HepG2 (cell line): Measurements from ENCODE around the gene SSBP4. TPM values are rescaled to one million over a fixed set of nuclear protein-coding genes. Genes with fewer than 3 reads are reported as not detected.

Experiments
- KDM1A ChIP-seq: IDR thresholded peaks from 2 replicates; pipeline ENCODE4 v1.6.1; 2016; ENCODE audit warnings: missing compliant biosample characterization
- MAFK ChIP-seq, 2 experiments: IDR thresholded peaks in 1 of 2; conservative IDR thresholded peaks in 1 of 2; 2 replicates each; pipeline ENCODE4 v1.6.1; 2011; ENCODE audit warnings: improper control_type of control experiment in 2 of 2, low read length in 2 of 2
- NCOA5 ChIP-seq: sonication (generic); formaldehyde crosslinking; IDR thresholded peaks from 2 replicates; pipeline ENCODE4 v1.4.0; 2020; ENCODE audit warnings: missing genetic modification reagents
- PHF5A ChIP-seq: IDR thresholded peaks from one replicate; pipeline ENCODE4 v1.6.1; 2018; ENCODE audit warnings: low read depth, missing genetic modification reagents; ENCODE audit not compliant: unreplicated experiment
- RBM22 ChIP-seq: fragments of 200-400 bp; formaldehyde crosslinking; optimal IDR thresholded peaks from 2 replicates; pipeline ENCODE3; 2017; ENCODE audit warnings: mild to moderate bottlenecking, low read length, moderate library complexity
- SMC3 ChIP-seq: IDR thresholded peaks from 2 replicates; pipeline ENCODE4 v1.6.1; 2011; ENCODE audit warnings: low read length, improper control_type of control experiment
- SNAI1 ChIP-seq: sonication (generic); formaldehyde crosslinking; IDR thresholded peaks from 2 replicates; pipeline ENCODE4 v1.5.0; 2020; ENCODE audit warnings: mild to moderate bottlenecking, missing genetic modification reagents, borderline replicate concordance
- THAP11 ChIP-seq: IDR thresholded peaks from 2 replicates; pipeline ENCODE4 v1.6.1; 2016; ENCODE audit warnings: missing biosample characterization, missing genetic modification reagents
- TSC22D2 ChIP-seq: sonication (generic); formaldehyde crosslinking; IDR thresholded peaks from 2 replicates; pipeline ENCODE4 v1.5.1; 2020; ENCODE audit warnings: missing genetic modification reagents, mild to moderate bottlenecking, borderline replicate concordance
- ZFX ChIP-seq: sonication (generic); formaldehyde crosslinking; IDR thresholded peaks from 2 replicates; pipeline ENCODE4 v1.4.0; 2020; ENCODE audit warnings: mild to moderate bottlenecking, low read depth, missing genetic modification reagents, moderate library complexity
- ZNF230 ChIP-seq: sonication (generic); formaldehyde crosslinking; IDR thresholded peaks from 2 replicates; pipeline ENCODE4 v1.4.0; 2020; ENCODE audit warnings: mild to moderate bottlenecking, missing genetic modification reagents
- ZNF569 ChIP-seq: sonication (generic); formaldehyde crosslinking; IDR thresholded peaks from 2 replicates; pipeline ENCODE4 v1.5.0; 2020; ENCODE audit warnings: mild to moderate bottlenecking, missing genetic modification reagents, moderate library complexity, borderline replicate concordance
- polyA plus RNA-seq, 8 experiments: library from polyadenylated mRNA; depleted of rRNA in 3 of 8; stranded (reverse) in 7 of 8; unstranded in 1 of 8; fragments of >200 nt; fragmentation: Illumina TruSeq in 4 of 8; extraction: Trizol in 4 of 8; gene quantifications; 2 replicates each; pipeline versions ENCODE4 v1.2.1 to v1.2.3, GENCODE V29; 2011 to 2016; ENCODE audit warnings: low read depth in 4 of 8, missing spikeins in 1 of 8, mixed read lengths in 1 of 8; ENCODE audit not compliant: insufficient read depth in 1 of 8
- total RNA-seq, 5 experiments: library from RNA; depleted of rRNA; stranded (reverse); fragments of >200 nt; fragmentation: Illumina TruSeq; extraction: Trizol; gene quantifications; 2 replicates each; pipeline ENCODE4 v1.2.3, GENCODE V29; 2016; ENCODE audit warnings: low read depth in 1 of 5
- TF ChIP-seq, protein P1 (sequence below): sonication (generic); formaldehyde crosslinking; IDR thresholded peaks from 2 replicates; pipeline ENCODE4 v1.5.0; 2020; ENCODE audit warnings: mild to moderate bottlenecking, missing genetic modification reagents, borderline replicate concordance
- TF ChIP-seq, protein P2 (sequence below): sonication (generic); formaldehyde crosslinking; IDR thresholded peaks from 2 replicates; pipeline ENCODE4 v1.4.0; 2020; ENCODE audit warnings: missing genetic modification reagents, borderline replicate concordance
- TF ChIP-seq, protein P3 (sequence below): sonication (generic); formaldehyde crosslinking; IDR thresholded peaks from 2 replicates; pipeline ENCODE4 v1.9.0; 2021; ENCODE audit warnings: missing genetic modification reagents, borderline replicate concordance

SSBP4 gene
- total and polyA plus RNA-seq, 2 of the 13 experiments (the other 11 are each of a cell fraction or from before 2014, with no cell fraction given): 20.8 to 39.5 TPM

DNA sequence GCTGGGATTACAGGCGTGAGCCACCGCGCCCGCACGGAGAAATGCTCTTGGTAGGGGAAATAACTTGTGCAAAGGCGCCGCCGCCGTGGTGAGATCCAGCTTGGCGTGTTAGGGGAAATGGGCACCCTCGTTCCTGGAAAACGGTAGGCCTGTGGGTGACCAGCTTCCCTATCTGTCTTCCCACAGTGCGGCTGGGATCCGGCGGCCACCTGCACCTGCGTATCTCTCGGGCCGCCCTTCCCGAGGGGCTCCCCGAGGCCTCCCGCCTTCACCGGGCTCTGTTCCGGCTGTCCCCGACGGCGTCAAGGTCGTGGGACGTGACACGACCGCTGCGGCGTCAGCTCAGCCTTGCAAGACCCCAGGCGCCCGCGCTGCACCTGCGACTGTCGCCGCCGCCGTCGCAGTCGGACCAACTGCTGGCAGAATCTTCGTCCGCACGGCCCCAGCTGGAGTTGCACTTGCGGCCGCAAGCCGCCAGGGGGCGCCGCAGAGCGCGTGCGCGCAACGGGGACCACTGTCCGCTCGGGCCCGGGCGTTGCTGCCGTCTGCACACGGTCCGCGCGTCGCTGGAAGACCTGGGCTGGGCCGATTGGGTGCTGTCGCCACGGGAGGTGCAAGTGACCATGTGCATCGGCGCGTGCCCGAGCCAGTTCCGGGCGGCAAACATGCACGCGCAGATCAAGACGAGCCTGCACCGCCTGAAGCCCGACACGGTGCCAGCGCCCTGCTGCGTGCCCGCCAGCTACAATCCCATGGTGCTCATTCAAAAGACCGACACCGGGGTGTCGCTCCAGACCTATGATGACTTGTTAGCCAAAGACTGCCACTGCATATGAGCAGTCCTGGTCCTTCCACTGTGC is 30.9 kb upstream of the SSBP4 start (continued):
- TF ChIP-seq MAFK (conservative IDR thresholded peaks at IDR 0.05 in 1 of 2, IDR thresholded peaks at IDR 0.05 in 1 of 2; ENCODE audit: low read length in 2 of 2): no peak
- peak; percentile 61 for TF ChIP-seq ZFX (CRISPR knock-in tag)
- TF ChIP-seq RBM22: no peak
- TF ChIP-seq SNAI1 (CRISPR knock-in tag): peak; percentile 84; the same call in 1 of the 2 replicates
- TF ChIP-seq KDM1A (CRISPR knock-in tag): no peak
- TF ChIP-seq THAP11: peak; percentile 68
- TF ChIP-seq ZNF569: no peak
- TF ChIP-seq, protein P1, sequence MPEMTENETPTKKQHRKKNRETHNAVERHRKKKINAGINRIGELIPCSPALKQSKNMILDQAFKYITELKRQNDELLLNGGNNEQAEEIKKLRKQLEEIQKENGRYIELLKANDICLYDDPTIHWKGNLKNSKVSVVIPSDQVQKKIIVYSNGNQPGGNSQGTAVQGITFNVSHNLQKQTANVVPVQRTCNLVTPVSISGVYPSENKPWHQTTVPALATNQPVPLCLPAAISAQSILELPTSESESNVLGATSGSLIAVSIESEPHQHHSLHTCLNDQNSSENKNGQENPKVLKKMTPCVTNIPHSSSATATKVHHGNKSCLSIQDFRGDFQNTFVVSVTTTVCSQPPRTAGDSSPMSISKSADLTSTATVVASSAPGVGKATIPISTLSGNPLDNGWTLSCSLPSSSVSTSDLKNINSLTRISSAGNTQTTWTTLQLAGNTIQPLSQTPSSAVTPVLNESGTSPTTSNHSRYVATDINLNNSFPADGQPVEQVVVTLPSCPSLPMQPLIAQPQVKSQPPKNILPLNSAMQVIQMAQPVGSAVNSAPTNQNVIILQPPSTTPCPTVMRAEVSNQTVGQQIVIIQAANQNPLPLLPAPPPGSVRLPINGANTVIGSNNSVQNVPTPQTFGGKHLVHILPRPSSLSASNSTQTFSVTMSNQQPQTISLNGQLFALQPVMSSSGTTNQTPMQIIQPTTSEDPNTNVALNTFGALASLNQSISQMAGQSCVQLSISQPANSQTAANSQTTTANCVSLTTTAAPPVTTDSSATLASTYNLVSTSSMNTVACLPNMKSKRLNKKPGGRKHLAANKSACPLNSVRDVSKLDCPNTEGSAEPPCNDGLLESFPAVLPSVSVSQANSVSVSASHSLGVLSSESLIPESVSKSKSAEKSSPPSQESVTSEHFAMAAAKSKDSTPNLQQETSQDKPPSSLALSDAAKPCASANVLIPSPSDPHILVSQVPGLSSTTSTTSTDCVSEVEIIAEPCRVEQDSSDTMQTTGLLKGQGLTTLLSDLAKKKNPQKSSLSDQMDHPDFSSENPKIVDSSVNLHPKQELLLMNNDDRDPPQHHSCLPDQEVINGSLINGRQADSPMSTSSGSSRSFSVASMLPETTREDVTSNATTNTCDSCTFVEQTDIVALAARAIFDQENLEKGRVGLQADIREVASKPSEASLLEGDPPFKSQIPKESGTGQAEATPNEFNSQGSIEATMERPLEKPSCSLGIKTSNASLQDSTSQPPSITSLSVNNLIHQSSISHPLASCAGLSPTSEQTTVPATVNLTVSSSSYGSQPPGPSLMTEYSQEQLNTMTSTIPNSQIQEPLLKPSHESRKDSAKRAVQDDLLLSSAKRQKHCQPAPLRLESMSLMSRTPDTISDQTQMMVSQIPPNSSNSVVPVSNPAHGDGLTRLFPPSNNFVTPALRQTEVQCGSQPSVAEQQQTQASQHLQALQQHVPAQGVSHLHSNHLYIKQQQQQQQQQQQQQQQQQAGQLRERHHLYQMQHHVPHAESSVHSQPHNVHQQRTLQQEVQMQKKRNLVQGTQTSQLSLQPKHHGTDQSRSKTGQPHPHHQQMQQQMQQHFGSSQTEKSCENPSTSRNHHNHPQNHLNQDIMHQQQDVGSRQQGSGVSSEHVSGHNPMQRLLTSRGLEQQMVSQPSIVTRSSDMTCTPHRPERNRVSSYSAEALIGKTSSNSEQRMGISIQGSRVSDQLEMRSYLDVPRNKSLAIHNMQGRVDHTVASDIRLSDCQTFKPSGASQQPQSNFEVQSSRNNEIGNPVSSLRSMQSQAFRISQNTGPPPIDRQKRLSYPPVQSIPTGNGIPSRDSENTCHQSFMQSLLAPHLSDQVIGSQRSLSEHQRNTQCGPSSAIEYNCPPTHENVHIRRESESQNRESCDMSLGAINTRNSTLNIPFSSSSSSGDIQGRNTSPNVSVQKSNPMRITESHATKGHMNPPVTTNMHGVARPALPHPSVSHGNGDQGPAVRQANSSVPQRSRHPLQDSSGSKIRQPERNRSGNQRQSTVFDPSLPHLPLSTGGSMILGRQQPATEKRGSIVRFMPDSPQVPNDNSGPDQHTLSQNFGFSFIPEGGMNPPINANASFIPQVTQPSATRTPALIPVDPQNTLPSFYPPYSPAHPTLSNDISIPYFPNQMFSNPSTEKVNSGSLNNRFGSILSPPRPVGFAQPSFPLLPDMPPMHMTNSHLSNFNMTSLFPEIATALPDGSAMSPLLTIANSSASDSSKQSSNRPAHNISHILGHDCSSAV (CRISPR knock-in tag): no peak
- TF ChIP-seq, protein P2, sequence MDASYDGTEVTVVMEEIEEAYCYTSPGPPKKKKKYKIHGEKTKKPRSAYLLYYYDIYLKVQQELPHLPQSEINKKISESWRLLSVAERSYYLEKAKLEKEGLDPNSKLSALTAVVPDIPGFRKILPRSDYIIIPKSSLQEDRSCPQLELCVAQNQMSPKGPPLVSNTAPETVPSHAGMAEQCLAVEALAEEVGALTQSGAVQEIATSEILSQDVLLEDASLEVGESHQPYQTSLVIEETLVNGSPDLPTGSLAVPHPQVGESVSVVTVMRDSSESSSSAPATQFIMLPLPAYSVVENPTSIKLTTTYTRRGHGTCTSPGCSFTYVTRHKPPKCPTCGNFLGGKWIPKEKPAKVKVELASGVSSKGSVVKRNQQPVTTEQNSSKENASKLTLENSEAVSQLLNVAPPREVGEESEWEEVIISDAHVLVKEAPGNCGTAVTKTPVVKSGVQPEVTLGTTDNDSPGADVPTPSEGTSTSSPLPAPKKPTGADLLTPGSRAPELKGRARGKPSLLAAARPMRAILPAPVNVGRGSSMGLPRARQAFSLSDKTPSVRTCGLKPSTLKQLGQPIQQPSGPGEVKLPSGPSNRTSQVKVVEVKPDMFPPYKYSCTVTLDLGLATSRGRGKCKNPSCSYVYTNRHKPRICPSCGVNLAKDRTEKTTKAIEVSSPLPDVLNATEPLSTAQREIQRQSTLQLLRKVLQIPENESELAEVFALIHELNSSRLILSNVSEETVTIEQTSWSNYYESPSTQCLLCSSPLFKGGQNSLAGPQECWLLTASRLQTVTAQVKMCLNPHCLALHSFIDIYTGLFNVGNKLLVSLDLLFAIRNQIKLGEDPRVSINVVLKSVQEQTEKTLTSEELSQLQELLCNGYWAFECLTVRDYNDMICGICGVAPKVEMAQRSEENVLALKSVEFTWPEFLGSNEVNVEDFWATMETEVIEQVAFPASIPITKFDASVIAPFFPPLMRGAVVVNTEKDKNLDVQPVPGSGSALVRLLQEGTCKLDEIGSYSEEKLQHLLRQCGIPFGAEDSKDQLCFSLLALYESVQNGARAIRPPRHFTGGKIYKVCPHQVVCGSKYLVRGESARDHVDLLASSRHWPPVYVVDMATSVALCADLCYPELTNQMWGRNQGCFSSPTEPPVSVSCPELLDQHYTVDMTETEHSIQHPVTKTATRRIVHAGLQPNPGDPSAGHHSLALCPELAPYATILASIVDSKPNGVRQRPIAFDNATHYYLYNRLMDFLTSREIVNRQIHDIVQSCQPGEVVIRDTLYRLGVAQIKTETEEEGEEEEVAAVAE (CRISPR knock-in tag): no peak
- no peak for TF ChIP-seq PHF5A (CRISPR knock-in tag)
- peak; percentile 91 for TF ChIP-seq NCOA5 (CRISPR knock-in tag)
- TF ChIP-seq TSC22D2 (CRISPR knock-in tag): no peak
- TF ChIP-seq SMC3: no peak; the same call in 1 of the 2 replicates
- TF ChIP-seq, protein P3, sequence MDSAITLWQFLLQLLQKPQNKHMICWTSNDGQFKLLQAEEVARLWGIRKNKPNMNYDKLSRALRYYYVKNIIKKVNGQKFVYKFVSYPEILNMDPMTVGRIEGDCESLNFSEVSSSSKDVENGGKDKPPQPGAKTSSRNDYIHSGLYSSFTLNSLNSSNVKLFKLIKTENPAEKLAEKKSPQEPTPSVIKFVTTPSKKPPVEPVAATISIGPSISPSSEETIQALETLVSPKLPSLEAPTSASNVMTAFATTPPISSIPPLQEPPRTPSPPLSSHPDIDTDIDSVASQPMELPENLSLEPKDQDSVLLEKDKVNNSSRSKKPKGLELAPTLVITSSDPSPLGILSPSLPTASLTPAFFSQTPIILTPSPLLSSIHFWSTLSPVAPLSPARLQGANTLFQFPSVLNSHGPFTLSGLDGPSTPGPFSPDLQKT: no peak
- peak; percentile 90 for TF ChIP-seq ZNF230 (CRISPR knock-in tag)
